GM21737 (cell line): ENCODE measurements around the gene ZNRF4.
"Not testable (repeated sequence)": the region's sequence is repeated elsewhere in the genome, so short reads cannot be mapped to it uniquely, and the experiment has no call there.

Experiments used
- ATAC-seq: cut with Tn5 transposase; IDR thresholded peaks from one replicate; pipeline ENCODE4 v1.9.1; 2021; ENCODE audit warnings: mild to moderate bottlenecking, moderate library complexity; ENCODE audit not compliant: unreplicated experiment

The ZNRF4 gene

DNA sequence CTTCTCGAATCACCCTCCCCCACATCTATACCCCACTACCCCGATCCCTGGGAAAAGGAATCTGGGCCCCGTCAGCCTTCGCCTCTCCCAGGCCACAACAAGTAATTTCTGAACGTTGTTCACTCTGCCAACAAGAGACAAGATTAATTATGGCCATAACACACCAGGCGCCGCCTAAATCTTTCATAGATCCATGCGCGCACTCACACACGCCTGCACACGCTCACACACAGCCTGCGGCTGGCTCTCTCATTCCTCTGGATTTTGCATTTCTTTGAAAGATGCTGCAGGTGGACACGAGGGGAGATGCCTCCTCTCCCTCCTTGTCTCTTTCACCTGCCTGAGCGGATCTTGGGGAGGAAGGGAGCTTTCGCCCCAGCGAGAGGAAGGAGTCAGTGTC, 17.1 kb downstream of the ZNRF4 start:
- ATAC-seq, result no peak

DNA sequence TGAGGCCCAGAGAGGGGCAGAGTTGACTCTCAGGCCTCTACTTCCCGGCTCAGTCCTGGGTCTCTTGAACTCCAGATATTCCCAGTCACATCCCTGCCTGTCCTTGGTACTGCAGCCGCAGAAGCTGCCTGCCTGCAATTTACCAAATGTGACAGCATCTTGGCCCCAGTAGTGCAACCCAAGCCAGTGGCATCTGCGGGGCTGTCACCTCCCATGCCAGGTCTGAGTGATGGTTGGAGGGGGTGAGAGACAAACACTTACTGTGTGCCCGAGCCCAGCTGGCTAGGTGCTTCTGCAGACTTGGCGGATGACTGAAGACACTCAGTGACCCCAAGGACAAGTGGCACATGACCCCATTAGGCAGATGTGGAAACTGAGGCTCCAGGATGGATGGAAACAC, 18.4 kb downstream of the ZNRF4 start:
- no peak for ATAC-seq

DNA sequence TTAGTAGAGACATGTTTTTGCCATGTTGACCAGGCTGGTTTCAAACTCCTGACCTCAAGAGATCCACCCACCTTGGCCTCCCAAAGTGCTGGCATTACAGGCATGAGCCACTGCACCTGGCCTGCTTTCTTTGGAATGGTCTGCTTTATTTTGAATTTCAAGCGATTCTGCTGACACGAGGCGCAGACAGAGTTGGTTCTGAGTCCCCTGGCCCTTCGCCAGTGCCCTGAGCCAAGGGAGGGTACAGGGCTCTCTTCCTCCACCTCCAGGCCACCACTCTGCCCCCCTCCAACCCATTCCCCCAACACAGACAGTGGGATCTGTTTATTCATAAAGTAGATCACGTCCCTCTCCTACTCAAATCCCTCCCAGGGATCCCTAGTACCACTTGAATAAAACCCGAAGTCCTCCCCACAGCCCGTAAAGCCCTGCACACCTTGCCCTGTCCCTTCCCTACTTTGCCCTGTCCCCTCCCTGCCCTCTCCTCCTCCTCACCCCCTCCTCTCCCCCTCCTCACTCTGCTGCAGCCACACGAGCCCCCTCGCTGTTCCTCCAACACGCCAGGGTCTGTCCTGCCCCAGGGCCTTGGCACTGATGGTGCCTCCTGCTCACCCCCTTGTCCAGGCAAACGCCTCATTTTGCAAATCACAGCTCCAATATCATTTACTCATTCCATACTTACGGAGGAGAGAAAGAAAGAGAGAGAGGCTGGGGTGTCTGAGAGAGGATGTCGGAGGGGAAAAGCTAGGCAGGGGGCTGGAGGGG, 22.4 kb downstream of the ZNRF4 start:
- no peak for ATAC-seq

GRCh38 chr19:5478241-5478924, 23.2 kb downstream of the ZNRF4 start:
- no peak for ATAC-seq

DNA sequence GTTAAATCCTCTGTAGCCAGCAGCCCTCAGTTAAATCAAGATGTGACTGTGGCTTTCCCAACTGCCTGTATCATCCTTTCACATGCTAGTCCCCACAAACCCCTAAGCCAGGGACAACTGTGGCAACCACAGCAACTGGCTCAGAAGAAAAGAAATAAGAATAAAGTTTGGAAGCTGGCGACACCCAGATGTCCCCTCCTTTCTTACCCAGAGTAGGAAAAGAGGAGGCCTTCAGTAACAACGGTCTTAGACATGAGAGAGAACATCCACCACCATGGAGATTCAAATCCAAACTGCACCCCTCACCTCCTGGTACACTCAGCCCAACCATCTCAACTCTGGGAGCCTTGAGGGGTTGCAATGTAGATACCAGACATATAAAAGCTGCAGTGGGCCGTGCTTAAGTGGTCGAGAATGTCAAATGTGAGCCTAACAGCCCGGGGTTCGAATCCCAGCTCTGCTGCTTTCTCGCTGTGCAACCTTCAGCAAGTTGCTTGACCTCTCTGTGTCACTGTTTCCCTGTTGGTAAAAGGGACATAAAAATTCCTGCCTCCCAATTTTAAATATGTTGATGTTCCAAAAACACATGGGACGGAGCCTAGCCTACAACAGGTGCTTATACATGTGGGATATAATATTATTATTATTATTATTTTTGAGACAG, 23.8 kb downstream of the ZNRF4 start:
- ATAC-seq, result no peak

DNA sequence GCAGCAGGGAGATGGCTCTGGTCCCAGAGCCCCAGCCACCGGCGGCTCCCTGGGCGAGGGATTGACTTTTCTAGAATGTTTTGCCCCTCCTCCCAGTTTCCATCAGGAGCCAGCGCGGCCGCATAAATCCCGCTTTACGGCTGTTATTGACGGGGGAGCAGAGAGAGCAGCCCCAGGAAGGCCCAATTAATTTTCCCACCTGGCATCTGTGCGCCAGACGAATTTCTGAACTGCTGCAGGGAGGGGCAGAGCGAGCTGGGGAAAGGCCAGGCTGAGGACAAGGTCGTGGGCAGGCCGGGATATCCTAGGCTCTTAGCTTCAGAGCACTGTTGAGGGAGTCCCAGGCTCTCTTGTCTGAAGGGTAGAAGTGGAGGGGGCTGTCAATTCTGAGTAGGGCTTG, 24.7 kb downstream of the ZNRF4 start:
- no peak for ATAC-seq

- ATAC-seq, result no peak
These were observed 25.2 kb downstream of the ZNRF4 start for GRCh38 chr19:5480427-5480836.

- no peak for ATAC-seq
These were observed 26.7 kb downstream of the ZNRF4 start for GRCh38 chr19:5481957-5482356.

- ATAC-seq, result no peak
These were observed 29.4 kb downstream of the ZNRF4 start for GRCh38 chr19:5484398-5485285.

GRCh38 chr19:5485286-5485636, 30.0 kb downstream of the ZNRF4 start:
- no peak for ATAC-seq

DNA sequence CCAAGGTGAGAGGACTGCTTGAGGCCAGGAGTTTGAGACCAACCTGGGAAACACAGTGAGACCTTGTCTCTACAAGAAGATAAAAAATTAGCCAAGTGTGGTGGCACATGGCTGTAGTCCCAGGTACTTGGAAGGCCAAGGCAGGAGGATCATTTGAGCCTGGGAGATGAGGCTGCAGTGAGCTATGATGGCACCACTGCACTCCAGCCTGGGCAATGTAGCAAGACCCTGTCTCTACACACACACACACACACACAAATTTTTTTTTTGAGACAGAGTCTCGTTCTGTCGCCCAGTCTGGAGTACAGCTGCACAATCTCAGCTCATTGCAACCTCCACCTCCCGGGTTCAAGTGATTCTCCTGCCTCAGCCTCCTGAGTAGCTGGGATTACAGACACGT, 30.4 kb downstream of the ZNRF4 start:
- ATAC-seq, result not testable (repeated sequence)

- no peak for ATAC-seq
These were observed 32.0 kb downstream of the ZNRF4 start for GRCh38 chr19:5487222-5487621.

- no peak for ATAC-seq
These were observed 34.3 kb downstream of the ZNRF4 start for GRCh38 chr19:5489551-5489950.

GRCh38 chr19:5491565-5491964, 36.3 kb downstream of the ZNRF4 start:
- no peak for ATAC-seq

DNA sequence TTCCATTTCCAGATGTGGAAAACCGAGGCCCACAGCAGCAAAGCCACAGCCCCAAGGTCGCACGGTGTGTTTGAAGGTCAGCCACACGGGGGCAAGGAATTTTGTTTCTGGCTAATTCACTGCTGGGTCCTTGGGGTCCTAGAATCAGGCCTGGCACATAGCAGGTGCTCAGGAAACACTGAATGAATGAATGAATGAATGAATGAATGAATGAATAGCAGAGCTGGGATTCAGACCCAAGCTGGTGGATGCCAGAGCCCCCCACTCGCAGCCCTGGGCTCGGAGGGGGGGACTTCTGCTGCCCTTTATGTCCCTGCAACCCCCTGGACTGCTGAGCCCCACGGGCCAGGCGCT, 37.0 kb downstream of the ZNRF4 start:
- no peak for ATAC-seq

DNA sequence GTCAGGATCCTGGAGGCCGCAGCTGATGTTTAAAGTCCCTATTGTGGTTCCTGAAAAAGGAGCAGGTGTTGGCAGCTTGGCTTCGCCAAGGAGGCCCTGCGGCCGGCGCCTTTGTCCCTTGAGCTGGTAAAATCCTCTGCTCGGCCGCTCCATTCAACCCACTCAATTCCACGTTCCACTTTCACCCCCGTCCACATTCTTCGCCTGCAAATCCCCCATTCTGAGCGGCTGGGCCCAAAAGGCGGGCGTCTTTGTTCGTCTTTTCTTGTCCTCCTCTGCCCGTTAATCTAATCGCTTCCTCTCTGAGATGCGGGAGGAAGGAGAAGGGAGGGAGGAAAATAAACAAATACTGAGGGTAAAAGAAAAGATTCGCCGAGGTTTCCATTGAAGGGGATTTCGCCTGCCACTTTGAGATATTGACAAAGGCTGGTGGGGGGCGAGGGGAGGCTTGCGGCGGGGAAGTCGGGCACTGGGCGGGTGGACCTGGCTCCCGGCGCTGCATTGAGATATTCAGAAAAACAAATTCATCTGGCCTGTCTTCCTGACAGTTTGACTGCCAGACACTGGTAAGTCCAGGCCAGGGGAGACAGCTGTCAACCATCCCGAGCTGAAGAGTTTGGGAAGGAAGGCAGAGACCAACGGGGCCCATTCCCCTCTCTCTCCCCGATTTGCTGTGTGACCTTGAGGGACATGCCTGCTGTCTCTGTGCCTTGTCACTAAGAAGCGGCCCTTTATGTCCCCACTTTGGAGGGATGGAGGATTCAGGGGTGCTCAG, 37.6 kb downstream of the ZNRF4 start:
- no peak for ATAC-seq

DNA sequence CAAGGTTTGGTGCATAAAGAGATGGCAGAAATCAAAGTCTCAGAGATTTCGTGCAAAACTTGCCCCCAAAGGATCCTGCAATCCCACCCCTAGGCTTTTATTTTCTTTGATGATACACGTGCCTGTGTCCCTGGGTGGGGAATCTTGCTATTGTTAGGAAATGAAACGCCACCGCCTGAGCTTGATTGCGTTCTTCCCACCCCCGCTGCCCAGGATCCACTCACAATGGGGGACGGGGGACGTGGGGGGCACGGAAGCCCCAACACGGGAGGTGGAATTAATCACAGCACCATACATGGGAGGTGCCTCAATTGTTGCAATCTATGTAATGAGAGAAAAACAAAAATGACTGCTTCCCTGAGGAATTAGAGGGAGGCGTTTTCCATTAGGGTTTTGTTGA, 39.6 kb downstream of the ZNRF4 start:
- ATAC-seq, result no peak

GRCh38 chr19:5495792-5496191, 40.6 kb downstream of the ZNRF4 start:
- no peak for ATAC-seq

DNA sequence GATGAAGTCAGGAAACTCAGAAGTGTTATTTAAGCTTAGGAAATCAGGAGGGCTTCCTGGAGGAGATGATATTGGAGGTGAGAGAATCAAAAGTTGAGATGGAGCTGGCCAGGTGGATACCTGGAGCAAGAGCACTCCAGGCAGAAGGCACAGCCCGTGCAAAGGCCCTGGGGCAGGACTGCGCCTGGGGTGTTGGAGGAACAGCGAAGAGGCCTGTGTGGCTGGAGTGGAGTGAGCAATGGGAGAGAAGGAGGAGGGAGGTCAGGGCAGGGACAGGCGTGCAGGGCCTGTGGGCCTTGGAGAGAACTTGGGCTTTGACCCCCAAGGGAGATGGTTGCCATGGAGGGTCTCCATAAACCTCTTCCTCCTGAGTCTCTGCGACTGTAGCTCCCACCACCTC, 42.1 kb downstream of the ZNRF4 start:
- ATAC-seq, result no peak

- ATAC-seq, result no peak
These were observed 43.8 kb downstream of the ZNRF4 start for GRCh38 chr19:5498830-5499550.
